K562 (cell line): ENCODE data around the gene LY6G6C. TPM values are rescaled to one million over a fixed set of nuclear protein-coding genes. Genes with fewer than 3 reads are reported as not detected.

ENCODE experiments used
- ATF7 ChIP-seq: fragments of 450-650 bp; IDR thresholded peaks from 2 replicates; pipeline ENCODE4 v1.7.1; 2014; ENCODE audit warnings: mild to moderate bottlenecking, moderate library complexity
- HDAC3 ChIP-seq: fragments of 450-650 bp; IDR thresholded peaks from 2 replicates; pipeline ENCODE4 v1.6.1; 2018; ENCODE audit warnings: borderline replicate concordance, mild to moderate bottlenecking, moderate library complexity; ENCODE audit not compliant: partially characterized antibody
- IFI16 ChIP-seq: fragments of 250-450 bp; sonication (Bioruptor Pico); IDR thresholded peaks from 2 replicates; pipeline ENCODE4 v2.1.2; 2022; ENCODE audit warnings: mild to moderate bottlenecking, inconsistent platforms
- KAT2B ChIP-seq: IDR thresholded peaks from one replicate; pipeline ENCODE4 v1.6.1; 2012; ENCODE audit warnings: low read depth, mild to moderate bottlenecking, control low read depth, inconsistent platforms, low read length, moderate library complexity
- KDM4B ChIP-seq, 2 experiments: fragments of 450-650 bp in 1 of 2; sonication (generic) in 1 of 2; IDR thresholded peaks; 2 replicates each; pipeline ENCODE4 v1.6.1; 2016 to 2017; ENCODE audit warnings: borderline replicate concordance in 2 of 2, antibody characterized with exemption in 1 of 2, low read depth in 1 of 2, mild to moderate bottlenecking in 1 of 2
- L3MBTL2 ChIP-seq: fragments of 450-650 bp; IDR thresholded peaks from 2 replicates; pipeline ENCODE4 v1.6.1; 2016; ENCODE audit warnings: mild to moderate bottlenecking, moderate library complexity
- NFIX ChIP-seq: fragments of 250-450 bp; sonication (Bioruptor Pico); IDR thresholded peaks from 2 replicates; pipeline ENCODE4 v1.4.0; 2020; ENCODE audit warnings: low read depth, mild to moderate bottlenecking, moderate library complexity
- RBM22 ChIP-seq: fragments of 200-400 bp; formaldehyde crosslinking; IDR thresholded peaks from 2 replicates; pipeline ENCODE4 v1.6.1; 2018; ENCODE audit warnings: low read length, low read depth; ENCODE audit not compliant: poor library complexity, severe bottlenecking
- SRF ChIP-seq, 2 experiments: fragments of 250-450, 450-650 bp in 1 of 2; sonication (Bioruptor Pico) in 1 of 2; sonication (generic) in 1 of 2; formaldehyde crosslinking; IDR thresholded peaks; 2 replicates each; pipeline versions ENCODE4 v1.5.0 to v1.5.1; 2020 to 2022; ENCODE audit warnings: mild to moderate bottlenecking in 1 of 2, missing genetic modification reagents in 1 of 2
- TARDBP ChIP-seq: fragments of 450-650 bp; IDR thresholded peaks from 2 replicates; pipeline ENCODE4 v1.6.1; 2016
- THRB ChIP-seq: fragments of 450-650 bp; formaldehyde crosslinking; conservative IDR thresholded peaks from 2 replicates; pipeline ENCODE4 v1.4.0; 2022; ENCODE audit warnings: mild to moderate bottlenecking, missing genetic modification characterization
- ZNF175 ChIP-seq: fragments of 200-800 bp; sonication (Bioruptor generic); IDR thresholded peaks from 2 replicates; pipeline ENCODE4 v1.6.1; 2016; ENCODE audit warnings: low read depth, mild to moderate bottlenecking, missing genetic modification characterization, missing compliant biosample characterization
- ZNF224 ChIP-seq: sonication (generic); formaldehyde crosslinking; IDR thresholded peaks from 2 replicates; pipeline ENCODE4 v1.8.0; 2022; ENCODE audit warnings: mild to moderate bottlenecking, missing genetic modification reagents
- ZNF445 ChIP-seq: fragments of 250-450 bp; sonication (Bioruptor Pico); IDR thresholded peaks from 2 replicates; pipeline ENCODE4 v1.4.0; 2020; ENCODE audit warnings: low read depth, mild to moderate bottlenecking, moderate library complexity
- ZNF449 ChIP-seq: fragments of 250-450 bp; sonication (Bioruptor Pico); IDR thresholded peaks from 2 replicates; pipeline ENCODE4 v1.8.0; 2022; ENCODE audit warnings: moderate library complexity, mild to moderate bottlenecking, inconsistent platforms
- ZNF75A ChIP-seq: fragments of 450-650 bp; formaldehyde crosslinking; IDR thresholded peaks from 2 replicates; pipeline ENCODE4 v1.4.0; 2020; ENCODE audit warnings: mild to moderate bottlenecking
- ZNF830 ChIP-seq: fragments of 250-450 bp; sonication (Bioruptor Pico); IDR thresholded peaks from 2 replicates; pipeline ENCODE4 v1.5.0; 2021; ENCODE audit warnings: mild to moderate bottlenecking
- polyA plus RNA-seq, 8 experiments: library from polyadenylated mRNA; depleted of rRNA in 4 of 8; stranded (reverse) in 5 of 8; unstranded in 3 of 8; fragments of >200 nt; fragmentation: Nextera tagmentation in 2 of 8; fragmentation: Illumina TruSeq in 1 of 8; extraction: Ambion mirVana in 2 of 8; extraction: Trizol in 1 of 8; gene quantifications; 2 replicates each; pipeline versions ENCODE4 v1.2.1 to v1.2.3, GENCODE V29; 2011 to 2014; ENCODE audit warnings: inconsistent platforms in 1 of 8, missing spikeins in 1 of 8
- total RNA-seq, 7 experiments: library from RNA; depleted of rRNA in 6 of 7; stranded (reverse); fragments of >200 nt in 6 of 7; fragmentation: Illumina TruSeq in 2 of 7; extraction: Trizol in 2 of 7; gene quantifications; 2 replicates each; pipeline versions ENCODE4 v1.2.1 to v1.2.3, GENCODE V29; 2011 to 2021; ENCODE audit warnings: low replicate concordance in 1 of 7

LY6G6C gene
- total and polyA plus RNA-seq, 9 of the 15 experiments (the other 6 are each of a cell fraction or from before 2014, with no cell fraction given) = 0.06 to 0.20 TPM; not detected in 7

GRCh38 chr6:31676904-31677303 is 44.6 kb downstream of the LY6G6C start (continued):
- TF ChIP-seq ZNF449 (CRISPR knock-in tag) = 0 out of 2 replicates have a peak, but pooled peaks have one; percentile 43
- no peak for TF ChIP-seq SRF (CRISPR knock-in tag; IDR thresholded peaks at IDR 0.05)
- peak; percentile 94 for TF ChIP-seq ATF7
- no peak for TF ChIP-seq ZNF224 (CRISPR knock-in tag)
- TF ChIP-seq IFI16 (CRISPR knock-in tag) = no peak
- TF ChIP-seq HDAC3 = no peak
- 0 out of 2 replicates have a peak, but pooled peaks have one; percentile 37 for TF ChIP-seq ZNF445
- TF ChIP-seq L3MBTL2 = 0 out of 2 replicates have a peak, but pooled peaks have one; percentile 29
- TF ChIP-seq KAT2B = no peak
- TF ChIP-seq TARDBP = no peak
- TF ChIP-seq RBM22 = no peak
- no peak for TF ChIP-seq KDM4B (IDR thresholded peaks at IDR 0.05; ENCODE audit: borderline replicate concordance in 2 of 2, low read depth in 1 of 2)
- TF ChIP-seq ZNF175 = no peak
- TF ChIP-seq THRB = 0 out of 2 replicates have a peak, but pooled peaks have one; percentile 23
- no peak for TF ChIP-seq NFIX (CRISPR knock-in tag)
- no peak for TF ChIP-seq ZNF830
- TF ChIP-seq ZNF75A = no peak
